Pancreas (tissue), 10 donors: ENCODE results near the gene CENPC. TPM values are rescaled to one million over a fixed set of nuclear protein-coding genes. Genes with fewer than 3 reads are reported as not detected.

Experiments
- ATAC-seq, 4 donors: fragments of 200-7000 bp; cut with Tn5 transposase; one replicate each; pipeline versions ENCODE4 v1.8.0 to v1.9.1; 2020; ENCODE audit warnings: mild to moderate bottlenecking in 4 of 4, moderate library complexity in 4 of 4
- DNase-seq, 6 donors: peaks; one replicate each; pipeline ENCODE4 v3.0.0-alpha.2; 2020
- FAIRE-seq: peaks from 2 replicates; lab custom pipeline; 2012; peaks lifted over from hg19 to GRCh38; lab: Jason Lieb, UNC
- H3K27ac ChIP-seq, 4 donors: fragments of 200-600 bp; sonication (generic); 1 replicate in 3 of 4; 2 replicates in 1 of 4; pipeline versions ENCODE4 v1.5.0 to v1.8.0; 2020
- H3K27me3 ChIP-seq, 4 donors: fragments of 200-600 bp; one replicate each; pipeline ENCODE4 v1.8.0; 2021
- H3K36me3 ChIP-seq, 3 donors: fragments of 200-600 bp; sonication (generic) in 1 of 3; one replicate each; pipeline versions ENCODE4 v1.5.0 to v1.8.0; 2020 to 2021
- H3K4me1 ChIP-seq, 3 donors: fragments of 200-600 bp; one replicate each; pipeline ENCODE4 v1.8.0; 2021
- H3K4me3 ChIP-seq, 4 donors: fragments of 200-600 bp; sonication (generic) in 2 of 4; one replicate each; pipeline versions ENCODE4 v1.5.0 to v1.8.0; 2020 to 2021
- H3K9me3 ChIP-seq, 4 donors: fragments of 200-600 bp; one replicate each; pipeline ENCODE4 v1.8.0; 2021
- CTCF ChIP-seq, 4 donors: fragments of 200-600 bp; sonication (generic) in 3 of 4; IDR thresholded peaks; one replicate each; pipeline versions ENCODE4 v1.5.0 to v1.8.0; 2021; ENCODE audit warnings: antibody characterized with exemption in 4 of 4
- whole genome bisulfite sequencing, 2 donors: extraction: QIAGEN DNeasy Blood & Tissue Kit; methylation state at CpG; one replicate each; pipeline ENCODE4 v1.1.7; 2013; 5-methylcytosine and 5-hydroxymethylcytosine counted together
- intact Hi-C, 3 donors: fragments of 100-400 bp; cut with DNase I; formaldehyde crosslinking; loops; one replicate each; pipeline versions ENCODE4 v1.11.1 to v1.14.2; 2022
- polyA plus RNA-seq, 2 donors: library from polyadenylated mRNA; stranded (reverse); fragments of 200-250 nt; gene quantifications; one replicate each; pipeline ENCODE4 v1.2.3, GENCODE V29; 2013
- total RNA-seq, 6 donors: library from RNA; stranded (reverse); fragmentation: NEBNext Ultra II Directional in 4 of 6; extraction: Animal tissue kit (Norgen Biotek cat#: 25700) in 4 of 6; gene quantifications; one replicate each; pipeline versions ENCODE4 v1.2.1 to v1.2.4, GENCODE V29; 2021 to 2023
- donor health status: healthy with polysubstance abuse.
- donor health status: DM: no; HTN: no; CAD: no; lungs with moderate emphysema.
- donor health status: DM: no; HTN: no; CAD: no.
- donor health status: control.
- donor health status: control.
- donor health status: Bipolar disorder and iron deficiency.
- donor health status: DM: yes; HTN: yes; CAD: no.
- donor health status: DM: no; HTN: no; CAD: no.
- donor health status: DM: no; HTN: no; CAD: no.
- donor health status: DM: yes; HTN: yes; CAD: no.

CENPC gene
- total and polyA plus RNA-seq, 8 donors, result 5.9 to 19.5 (median 13.5) TPM

- H3K4me1 ChIP-seq, result no peaks in the 10 kb centered on the region
- peak overlapping the region in 1 of 4 donors; percentile 18 for H3K27ac ChIP-seq
- H3K36me3 ChIP-seq, result no peaks in the 10 kb centered on the region
- ATAC-seq (no peak), DNase-seq (no peak), FAIRE-seq (no peak)
- no peak for TF ChIP-seq CTCF (IDR thresholded peaks at IDR 0.05)
- no peak overlapping the region for H3K4me3 ChIP-seq
- H3K9me3 ChIP-seq, result no peaks in the 10 kb centered on the region
- 81 to 86% methylated on average over 4 of the region's 4 CpGs for WGBS, 2 donors
- intact Hi-C loops, result no loop called here
- H3K27me3 ChIP-seq, result no peaks in the 10 kb centered on the region
These were observed 30.8 kb upstream of the CENPC start for GRCh38 chr4:67576059-67576466.

- H3K27ac ChIP-seq, result peak overlapping the region in 2 of 4 donors; percentile 23 to 46
- no peak overlapping the region for H3K4me3 ChIP-seq
- no peaks in the 10 kb centered on the region for H3K4me1 ChIP-seq
- H3K9me3 ChIP-seq, result no peaks in the 10 kb centered on the region
- no peak for FAIRE-seq
- ATAC-seq, result peak in 3 of 4 donors; percentile 38 to 86 (median 50)
- intact Hi-C loops, result no loop called here
- no peak for TF ChIP-seq CTCF (IDR thresholded peaks at IDR 0.05)
- 51 to 79% methylated on average over 13 of the region's 13 CpGs for WGBS, 2 donors
- no peaks in the 10 kb centered on the region for H3K27me3 ChIP-seq
- DNase-seq, result peak in 1 of 6 donors; percentile 11
- no peaks in the 10 kb centered on the region for H3K36me3 ChIP-seq
These were observed 30.1 kb upstream of the CENPC start for GRCh38 chr4:67575232-67576058.

- FAIRE-seq (no peak), DNase-seq (no peak), ATAC-seq (no peak)
- TF ChIP-seq CTCF (IDR thresholded peaks at IDR 0.05), result no peak
- Histone ChIP-seq H3K27me3 (no peaks in the 10 kb centered on the region), H3K36me3 (no peaks in the 10 kb centered on the region), H3K4me3 (no peak overlapping the region), H3K27ac (no peak overlapping the region), H3K4me1 (no peaks in the 10 kb centered on the region), H3K9me3 (no peaks in the 10 kb centered on the region)
- intact Hi-C loops, result no loop called here
These were observed 27.9 kb upstream of the CENPC start for GRCh38 chr4:67573193-67573592.

GRCh38 chr4:67571975-67572374 lies 26.7 kb upstream of the CENPC start:
- H3K36me3 ChIP-seq, result no peaks in the 10 kb centered on the region
- H3K9me3 ChIP-seq, result no peaks in the 10 kb centered on the region
- ATAC-seq (no peak), DNase-seq (no peak), FAIRE-seq (no peak)
- no peak for TF ChIP-seq CTCF (IDR thresholded peaks at IDR 0.05)
- intact Hi-C loops, result no loop called here
- WGBS, 2 donors, result 34 to 40% methylated on average over 1 of the region's 1 CpG
- no peak overlapping the region for H3K27ac ChIP-seq
- no peaks in the 10 kb centered on the region for H3K27me3 ChIP-seq
- H3K4me1 ChIP-seq, result no peaks in the 10 kb centered on the region
- no peak overlapping the region for H3K4me3 ChIP-seq

GRCh38 chr4:67570537-67570936 lies 25.2 kb upstream of the CENPC start:
- Histone ChIP-seq H3K27ac (no peak overlapping the region), H3K36me3 (no peaks in the 10 kb centered on the region), H3K4me3 (no peak overlapping the region), H3K9me3 (no peaks in the 10 kb centered on the region), H3K27me3 (no peaks in the 10 kb centered on the region), H3K4me1 (no peaks in the 10 kb centered on the region)
- intact Hi-C loops, result no loop called here
- ATAC-seq, result no peak
- WGBS, 2 donors, result 89 to 99% methylated on average over 1 of the region's 1 CpG
- no peak for DNase-seq
- TF ChIP-seq CTCF (IDR thresholded peaks at IDR 0.05), result no peak
- FAIRE-seq, result no peak
